HCT116 (cell line): ENCODE data around the gene VPS26B. TPM values are rescaled to one million over a fixed set of nuclear protein-coding genes. Genes with fewer than 3 reads are reported as not detected.

Source experiments
- ATAC-seq: fragments of 200-7000 bp; cut with Tn5 transposase; 2 replicates; pipeline ENCODE4 v1.9.1; 2020; ENCODE audit warnings: mild to moderate bottlenecking, moderate library complexity
- BruUV-seq: library from RNA; stranded (reverse); fragments of 400-500 nt; replicated peaks from 2 replicates; lab custom pipeline; 2021; lab: Mats Ljungman, UMichigan
- CTCF ChIA-PET: fragments of 300-600 bp; sonication (Branson Sonifier 250); formaldehyde crosslinking; loops from one replicate; lab custom pipeline; 2021; ENCODE audit warnings: antibody characterized with exemption; lab: Charles Lee
- POLR2A ChIA-PET: fragments of 300-600, 350-600 bp; sonication (Branson Sonifier 250); formaldehyde crosslinking; loops from one replicate; lab custom pipeline; 2021; ENCODE audit warnings: antibody characterized with exemption; lab: Charles Lee
- RAD21 ChIA-PET, 2 experiments: fragments of 300-600 bp; sonication (Branson Sonifier 250); formaldehyde crosslinking; loops; one replicate each; lab custom pipeline; 2023; ENCODE audit warnings: low total read pairs in 2 of 2; ENCODE audit not compliant: uncharacterized antibody in 2 of 2, unreplicated experiment in 2 of 2, low non-redundant PET in 1 of 2; lab: Charles Lee
- DNase-seq: peaks from one replicate; pipeline ENCODE4 v3.0.0-alpha.2; 2010; ENCODE audit warnings: low read depth, low spot score
- H2AFZ ChIP-seq: fragments of 200-600 bp; shearing (Covaris generic), sonication (generic); 2 replicates; pipeline ENCODE4 v1.6.1; 2017; ENCODE audit warnings: low read depth, mixed run types, mixed read lengths, antibody characterized with exemption, low read length; ENCODE audit not compliant: poor library complexity, severe bottlenecking
- H3K27ac ChIP-seq: 2 replicates; pipeline ENCODE4 v1.5.1; 2012; ENCODE audit warnings: low read depth, low read length
- H3K27me3 ChIP-seq: fragments of 200-600 bp; sonication (generic); 2 replicates; pipeline ENCODE4 v1.6.1; 2016; ENCODE audit warnings: mixed run types, low read length, mixed read lengths; ENCODE audit not compliant: insufficient read depth
- H3K36me3 ChIP-seq, 2 experiments: fragments of 200-500 bp in 1 of 2; fragments of 200-600 bp in 1 of 2; sonication (Bioruptor generic) in 1 of 2; sonication (generic) in 1 of 2; 2 replicates each; pipeline versions ENCODE4 v1.5.1 to v1.6.1; 2014 to 2016; ENCODE audit warnings: low read length in 2 of 2, inconsistent platforms in 1 of 2, mixed read lengths in 1 of 2, mixed run types in 1 of 2; ENCODE audit not compliant: insufficient read depth in 2 of 2, control insufficient read depth in 1 of 2
- H3K4me1 ChIP-seq, 2 experiments: fragments of 200-600 bp in 1 of 2; sonication (generic) in 1 of 2; 2 replicates each; pipeline versions ENCODE4 v1.5.1 to v1.6.1; 2012 to 2017; ENCODE audit warnings: low read length in 2 of 2, inconsistent platforms in 1 of 2, mild to moderate bottlenecking in 1 of 2, mixed read lengths in 1 of 2, mixed run types in 1 of 2, moderate library complexity in 1 of 2; ENCODE audit not compliant: insufficient read depth in 2 of 2, control insufficient read depth in 1 of 2
- H3K4me2 ChIP-seq: fragments of 200-600 bp; sonication (generic); 2 replicates; pipeline ENCODE4 v1.6.1; 2017; ENCODE audit warnings: mixed run types, low read length, mixed read lengths
- H3K4me3 ChIP-seq, 2 experiments: fragments of 200-600 bp in 1 of 2; sonication (generic) in 1 of 2; replicated peaks in 1 of 2; 2 replicates each; pipeline ENCODE4 v1.5.1; 2011 to 2016; ENCODE audit warnings: low read length in 2 of 2, control low read depth in 1 of 2, low read depth in 1 of 2, mild to moderate bottlenecking in 1 of 2, mixed read lengths in 1 of 2, mixed run types in 1 of 2
- H3K79me2 ChIP-seq: fragments of 200-600 bp; sonication (generic); 2 replicates; pipeline ENCODE4 v1.6.1; 2017; ENCODE audit warnings: mild to moderate bottlenecking, mixed run types, low read length, moderate library complexity, mixed read lengths; ENCODE audit not compliant: insufficient read depth
- H3K9ac ChIP-seq: fragments of 200-600 bp; sonication (generic); 2 replicates; pipeline ENCODE4 v1.6.1; 2016; ENCODE audit warnings: low read length, mixed read lengths
- H3K9me2 ChIP-seq: fragments of 200-600 bp; sonication (generic), shearing (Covaris generic); 2 replicates; pipeline ENCODE4 v1.6.1; 2017; ENCODE audit warnings: mixed run types, mild to moderate bottlenecking, moderate library complexity; ENCODE audit not compliant: insufficient read depth
- H3K9me3 ChIP-seq, 2 experiments: fragments of 200-500 bp in 1 of 2; fragments of 200-600 bp in 1 of 2; sonication (Bioruptor generic) in 1 of 2; sonication (generic) in 1 of 2; 2 replicates each; pipeline ENCODE4 v1.6.1; 2014 to 2017; ENCODE audit warnings: low read length in 2 of 2, mixed read lengths in 2 of 2, inconsistent platforms in 1 of 2, low read depth in 1 of 2, mild to moderate bottlenecking in 1 of 2, mixed run types in 1 of 2, moderate library complexity in 1 of 2; ENCODE audit not compliant: control insufficient read depth in 1 of 2, insufficient read depth in 1 of 2
- H4K20me1 ChIP-seq: fragments of 200-600 bp; sonication (generic), shearing (Covaris generic); 2 replicates; pipeline ENCODE4 v1.6.1; 2017; ENCODE audit warnings: mixed run types, mild to moderate bottlenecking, moderate library complexity; ENCODE audit not compliant: insufficient read depth
- POLR2A ChIP-seq: IDR thresholded peaks from 2 replicates; pipeline ENCODE4 v1.7.0; 2011; ENCODE audit warnings: borderline replicate concordance; ENCODE audit not compliant: insufficient read depth, insufficient read length; ENCODE audit errors: extremely low read depth
- POLR2AphosphoS5 ChIP-seq: IDR thresholded peaks from 2 replicates; pipeline ENCODE4 v1.6.1; 2011; ENCODE audit warnings: mild to moderate bottlenecking, low read depth, low read length, moderate library complexity
- SIN3A ChIP-seq: IDR thresholded peaks from 2 replicates; pipeline ENCODE4 v1.6.1; 2012; ENCODE audit warnings: low read depth
- SP1 ChIP-seq: IDR thresholded peaks from 2 replicates; pipeline ENCODE4 v1.6.1; 2012; ENCODE audit warnings: low read depth
- SRF ChIP-seq: IDR thresholded peaks from 2 replicates; pipeline ENCODE4 v1.6.1; 2012; ENCODE audit warnings: low read depth
- TCF7L2 ChIP-seq: IDR thresholded peaks from 2 replicates; pipeline ENCODE4 v1.7.0; 2011; ENCODE audit warnings: borderline replicate concordance, inconsistent platforms; ENCODE audit not compliant: insufficient read depth, insufficient read length; ENCODE audit errors: extremely low read depth
- YY1 ChIP-seq: IDR thresholded peaks from 2 replicates; pipeline ENCODE4 v1.6.1; 2011; ENCODE audit warnings: low read length, low read depth, moderate library complexity, mild to moderate bottlenecking; ENCODE audit not compliant: insufficient replicate concordance; ENCODE audit errors: extremely low read depth
- ZFX ChIP-seq: fragments of 450-650 bp; IDR thresholded peaks from 2 replicates; pipeline ENCODE4 v1.6.1; 2017
- intact Hi-C: fragments of 100-400 bp; cut with micrococcal nuclease; formaldehyde crosslinking; loops from 2 replicates; pipeline ENCODE4 v1.10.0; 2022
- total RNA-seq: library from RNA; stranded (reverse); gene quantifications from one replicate; pipeline ENCODE4 v1.2.1, GENCODE V29; 2021; ENCODE audit not compliant: unreplicated experiment
- TF ChIP-seq, protein P1 (sequence below): IDR thresholded peaks from 2 replicates; pipeline ENCODE4 v1.6.1; 2011; ENCODE audit warnings: mild to moderate bottlenecking, low read length, moderate library complexity; ENCODE audit not compliant: insufficient replicate concordance; ENCODE audit errors: extremely low read depth
- TF ChIP-seq, protein P2 (sequence below): IDR thresholded peaks from 2 replicates; pipeline ENCODE4 v1.6.1; 2012; ENCODE audit warnings: low read depth

The VPS26B gene
- total RNA-seq, 1 experiment from 2014 or later, result 26.6 TPM

DNA sequence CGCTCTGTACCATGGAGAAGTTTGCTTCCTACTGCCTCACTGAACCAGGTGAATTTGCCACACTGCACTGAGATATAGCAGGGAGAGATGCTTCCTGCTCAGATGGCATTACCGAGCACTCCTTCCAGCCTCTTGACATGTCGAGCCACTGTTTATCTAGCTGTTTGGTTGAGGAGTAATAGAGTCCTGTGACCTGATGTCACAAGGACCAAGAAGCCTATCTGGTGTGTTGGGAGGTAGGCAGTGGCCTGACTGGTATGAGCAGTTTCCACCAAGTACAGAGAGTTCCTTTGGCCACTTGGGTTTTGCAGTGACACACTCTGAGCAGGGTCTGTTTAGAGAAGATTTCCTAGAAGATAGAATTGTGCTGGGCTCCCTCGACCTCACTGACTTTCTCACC lies 34.1 kb downstream of the VPS26B start:
- H3K4me1 ChIP-seq, result peaks cover 2 to 9% of the 10 kb centered on the region in 2 experiments; a peak in 2 of 4 replicates
- no peaks in the 10 kb centered on the region for H3K9me2 ChIP-seq
- TF ChIP-seq SP1 (no peak), POLR2A (no peak), YY1 (no peak), SRF (no peak), POLR2AphosphoS5 (no peak), TCF7L2 (no peak), ZFX (no peak), SIN3A (no peak)
- TF ChIP-seq, protein P1, sequence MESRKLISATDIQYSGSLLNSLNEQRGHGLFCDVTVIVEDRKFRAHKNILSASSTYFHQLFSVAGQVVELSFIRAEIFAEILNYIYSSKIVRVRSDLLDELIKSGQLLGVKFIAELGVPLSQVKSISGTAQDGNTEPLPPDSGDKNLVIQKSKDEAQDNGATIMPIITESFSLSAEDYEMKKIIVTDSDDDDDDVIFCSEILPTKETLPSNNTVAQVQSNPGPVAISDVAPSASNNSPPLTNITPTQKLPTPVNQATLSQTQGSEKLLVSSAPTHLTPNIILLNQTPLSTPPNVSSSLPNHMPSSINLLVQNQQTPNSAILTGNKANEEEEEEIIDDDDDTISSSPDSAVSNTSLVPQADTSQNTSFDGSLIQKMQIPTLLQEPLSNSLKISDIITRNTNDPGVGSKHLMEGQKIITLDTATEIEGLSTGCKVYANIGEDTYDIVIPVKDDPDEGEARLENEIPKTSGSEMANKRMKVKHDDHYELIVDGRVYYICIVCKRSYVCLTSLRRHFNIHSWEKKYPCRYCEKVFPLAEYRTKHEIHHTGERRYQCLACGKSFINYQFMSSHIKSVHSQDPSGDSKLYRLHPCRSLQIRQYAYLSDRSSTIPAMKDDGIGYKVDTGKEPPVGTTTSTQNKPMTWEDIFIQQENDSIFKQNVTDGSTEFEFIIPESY, result no peak
- peaks cover 4 to 7% of the 10 kb centered on the region in 2 experiments; a peak in 3 of 4 replicates for H3K36me3 ChIP-seq
- H3K27me3 ChIP-seq, result no peaks in the 10 kb centered on the region
- no peaks in the 10 kb centered on the region for H3K9me3 ChIP-seq
- H3K4me2 ChIP-seq, result no peak overlapping the region
- BruUV-seq, result no TSS peak
- H3K79me2 ChIP-seq, result peaks cover 21% of the 10 kb centered on the region
- H3K27ac ChIP-seq, result no peak overlapping the region
- intact Hi-C loops, result loop anchor here (10.0 kb wide), 2 partner anchors 316 to 334 kb away; no protein-coding TSS in a partner anchor
- no peak for DNase-seq
- H2AFZ ChIP-seq, result no peak overlapping the region
- no peak overlapping the region for H3K4me3 ChIP-seq
- no peak overlapping the region for H3K9ac ChIP-seq
- ChIA-PET POLR2A (no interaction called here), CTCF (no interaction called here), RAD21 (no interaction called here)
- no peaks in the 10 kb centered on the region for H4K20me1 ChIP-seq
- no peak for ATAC-seq

DNA sequence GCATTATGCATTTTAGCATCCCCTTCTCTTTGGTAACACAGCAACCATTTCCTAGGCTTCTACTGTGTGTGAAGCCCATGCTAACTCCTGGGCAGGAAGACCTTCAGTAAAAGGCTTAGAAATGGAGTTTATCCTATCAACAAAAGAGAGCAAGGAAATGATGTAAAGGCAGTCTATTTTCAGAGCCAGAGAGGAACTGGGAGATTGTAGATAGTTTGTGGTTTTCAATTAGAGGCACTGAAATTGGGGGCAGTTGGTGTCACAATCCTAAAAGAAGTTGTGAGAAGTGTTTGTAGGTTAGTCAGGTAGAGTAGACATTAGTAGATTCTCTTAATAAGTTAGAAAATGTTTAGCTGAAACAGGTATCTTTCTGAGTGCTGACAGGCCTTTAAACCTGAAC lies 36.0 kb downstream of the VPS26B start:
- ATAC-seq (no peak), DNase-seq (no peak)
- no peaks in the 10 kb centered on the region for H3K4me1 ChIP-seq
- H3K27me3 ChIP-seq, result no peaks in the 10 kb centered on the region
- ChIA-PET POLR2A (no interaction called here), CTCF (no interaction called here), RAD21 (no interaction called here)
- peaks cover 4 to 8% of the 10 kb centered on the region in 2 experiments; a peak in 3 of 4 replicates for H3K36me3 ChIP-seq
- H3K9ac ChIP-seq, result no peak overlapping the region
- no peak for TF ChIP-seq SP1
- TF ChIP-seq, protein P2, sequence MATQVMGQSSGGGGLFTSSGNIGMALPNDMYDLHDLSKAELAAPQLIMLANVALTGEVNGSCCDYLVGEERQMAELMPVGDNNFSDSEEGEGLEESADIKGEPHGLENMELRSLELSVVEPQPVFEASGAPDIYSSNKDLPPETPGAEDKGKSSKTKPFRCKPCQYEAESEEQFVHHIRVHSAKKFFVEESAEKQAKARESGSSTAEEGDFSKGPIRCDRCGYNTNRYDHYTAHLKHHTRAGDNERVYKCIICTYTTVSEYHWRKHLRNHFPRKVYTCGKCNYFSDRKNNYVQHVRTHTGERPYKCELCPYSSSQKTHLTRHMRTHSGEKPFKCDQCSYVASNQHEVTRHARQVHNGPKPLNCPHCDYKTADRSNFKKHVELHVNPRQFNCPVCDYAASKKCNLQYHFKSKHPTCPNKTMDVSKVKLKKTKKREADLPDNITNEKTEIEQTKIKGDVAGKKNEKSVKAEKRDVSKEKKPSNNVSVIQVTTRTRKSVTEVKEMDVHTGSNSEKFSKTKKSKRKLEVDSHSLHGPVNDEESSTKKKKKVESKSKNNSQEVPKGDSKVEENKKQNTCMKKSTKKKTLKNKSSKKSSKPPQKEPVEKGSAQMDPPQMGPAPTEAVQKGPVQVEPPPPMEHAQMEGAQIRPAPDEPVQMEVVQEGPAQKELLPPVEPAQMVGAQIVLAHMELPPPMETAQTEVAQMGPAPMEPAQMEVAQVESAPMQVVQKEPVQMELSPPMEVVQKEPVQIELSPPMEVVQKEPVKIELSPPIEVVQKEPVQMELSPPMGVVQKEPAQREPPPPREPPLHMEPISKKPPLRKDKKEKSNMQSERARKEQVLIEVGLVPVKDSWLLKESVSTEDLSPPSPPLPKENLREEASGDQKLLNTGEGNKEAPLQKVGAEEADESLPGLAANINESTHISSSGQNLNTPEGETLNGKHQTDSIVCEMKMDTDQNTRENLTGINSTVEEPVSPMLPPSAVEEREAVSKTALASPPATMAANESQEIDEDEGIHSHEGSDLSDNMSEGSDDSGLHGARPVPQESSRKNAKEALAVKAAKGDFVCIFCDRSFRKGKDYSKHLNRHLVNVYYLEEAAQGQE, result no peak
- no peaks in the 10 kb centered on the region for H3K9me3 ChIP-seq
- BruUV-seq, result no TSS peak
- H4K20me1 ChIP-seq, result no peaks in the 10 kb centered on the region
- H3K27ac ChIP-seq, result no peak overlapping the region
- no peaks in the 10 kb centered on the region for H3K9me2 ChIP-seq
- H3K79me2 ChIP-seq, result 0 out of 2 replicates have a peak, but pooled peaks cover 2% of the 10 kb centered on the region
- no peak overlapping the region for H3K4me2 ChIP-seq
- no peak overlapping the region for H3K4me3 ChIP-seq
- intact Hi-C loops, result no loop called here
- H2AFZ ChIP-seq, result no peak overlapping the region
